ENCODE data around the gene CIAO2B. TPM values are rescaled to one million over a fixed set of nuclear protein-coding genes. Genes with fewer than 3 reads are reported as not detected.

The CIAO2B gene
- total and polyA plus RNA-seq, 4 donors, result 51.9 to 165 (median 105) TPM

GRCh38 chr16:66927918-66928649, 6.1 kb downstream of the CIAO2B start:
- intact Hi-C loops (cut with DNase I), result no loop called here
- no peak for ATAC-seq (ENCODE audit: low FRiP score)

GRCh38 chr16:66926961-66927436, 7.2 kb downstream of the CIAO2B start:
- Histone ChIP-seq H3K4me3 (ENCODE audit: low read length in 2 of 2) (no peak overlapping the region), H3K27ac (ENCODE audit: low read depth in 1 of 2, low read length in 2 of 2) (peak overlapping the region in 1 of 2 donors; percentile 75), H3K9me3 (ENCODE audit: control insufficient read depth, low read length) (no peaks in the 10 kb centered on the region), H3K36me3 (ENCODE audit: control insufficient read depth in 1 of 2, insufficient read depth in 2 of 2, low read length in 1 of 2) (no peaks in the 10 kb centered on the region), H3K4me1 (ENCODE audit: control insufficient read depth in 1 of 2, insufficient read depth in 2 of 2, low read length in 2 of 2) (no peaks in the 10 kb centered on the region), H3K27me3 (ENCODE audit: control insufficient read depth in 1 of 2, insufficient read depth in 2 of 2, low read length in 1 of 2) (no peaks in the 10 kb centered on the region)
- 14 to 25% methylated on average over 3 of the region's 3 CpGs for WGBS, 2 donors
- DNase-seq (peak in 1 of 2 donors; percentile 67), ATAC-seq (ENCODE audit: low FRiP score) (no peak)
- intact Hi-C loops (cut with DNase I), result no loop called here

More at GRCh38 chr16:66927918-66928649, 6.1 kb downstream of the CIAO2B start:
- WGBS, 2 donors, result 92 to 93% methylated on average over 8 of the region's 8 CpGs
- Histone ChIP-seq H3K9me3 (ENCODE audit: control insufficient read depth, low read length) (no peaks in the 10 kb centered on the region), H3K27ac (ENCODE audit: low read depth in 1 of 2, low read length in 2 of 2) (peak overlapping the region in 1 of 2 donors; percentile 7), H3K4me1 (ENCODE audit: control insufficient read depth in 1 of 2, insufficient read depth in 2 of 2, low read length in 2 of 2) (no peaks in the 10 kb centered on the region), H3K36me3 (ENCODE audit: control insufficient read depth in 1 of 2, insufficient read depth in 2 of 2, low read length in 1 of 2) (no peaks in the 10 kb centered on the region), H3K27me3 (ENCODE audit: control insufficient read depth in 1 of 2, insufficient read depth in 2 of 2, low read length in 1 of 2) (no peaks in the 10 kb centered on the region), H3K4me3 (ENCODE audit: low read length in 2 of 2) (no peak overlapping the region)
- DNase-seq, result no peak

- Histone ChIP-seq H3K27ac (ENCODE audit: low read depth in 1 of 2, low read length in 2 of 2) (peak overlapping the region in 1 of 2 donors; percentile 87), H3K27me3 (ENCODE audit: control insufficient read depth in 1 of 2, insufficient read depth in 2 of 2, low read length in 1 of 2) (no peaks in the 10 kb centered on the region), H3K4me3 (ENCODE audit: low read length in 2 of 2) (peak overlapping the region in 1 of 2 donors; percentile 80), H3K36me3 (ENCODE audit: control insufficient read depth in 1 of 2, insufficient read depth in 2 of 2, low read length in 1 of 2) (no peaks in the 10 kb centered on the region), H3K4me1 (ENCODE audit: control insufficient read depth in 1 of 2, insufficient read depth in 2 of 2, low read length in 2 of 2) (no peaks in the 10 kb centered on the region), H3K9me3 (ENCODE audit: control insufficient read depth, low read length) (no peaks in the 10 kb centered on the region)
- 16 to 24% methylated on average over 5 of the region's 5 CpGs for WGBS, 2 donors
- DNase-seq (peak; percentile 82 to 85), ATAC-seq (ENCODE audit: low FRiP score) (peak; percentile 51)
- intact Hi-C loops (cut with DNase I), result no loop called here
Observed at GRCh38 chr16:66926171-66926947, 7.8 kb downstream of the CIAO2B start.

GRCh38 chr16:66925322-66925840, 8.8 kb downstream of the CIAO2B start, which contains the start of gene RRAD:
Gene RRAD, minus strand, starts transcription at chr16:66925535. Its CDS starts 356 bp downstream, at chr16:66925179.
- DNase-seq (peak; percentile 88), ATAC-seq (ENCODE audit: low FRiP score) (peak; percentile 56)
- Histone ChIP-seq H3K36me3 (ENCODE audit: control insufficient read depth in 1 of 2, insufficient read depth in 2 of 2, low read length in 1 of 2) (no peaks in the 10 kb centered on the region), H3K27me3 (ENCODE audit: control insufficient read depth in 1 of 2, insufficient read depth in 2 of 2, low read length in 1 of 2) (no peaks in the 10 kb centered on the region), H3K9me3 (ENCODE audit: control insufficient read depth, low read length) (no peaks in the 10 kb centered on the region), H3K27ac (ENCODE audit: low read depth in 1 of 2, low read length in 2 of 2) (peak within 1 kb of the TSS; percentile 3 to 89), H3K4me1 (ENCODE audit: control insufficient read depth in 1 of 2, insufficient read depth in 2 of 2, low read length in 2 of 2) (no peaks in the 10 kb centered on the region), H3K4me3 (ENCODE audit: low read length in 2 of 2) (peak within 1 kb of the TSS; percentile 49 to 80)
- WGBS, 2 donors, result 1% methylated on average over 24 to 42 of the region's 42 CpGs
- intact Hi-C loops (cut with DNase I), result loop anchor here in 1 of 2 donors (2.0 kb wide), 1 partner anchor 27 kb away; no protein-coding TSS in a partner anchor

GRCh38 chr16:66924527-66925321, 9.5 kb downstream of the CIAO2B start:
- intact Hi-C loops (cut with DNase I), result loop anchor here in 1 of 2 donors (2.0 kb wide), 1 partner anchor 26 kb away; no protein-coding TSS in a partner anchor
- no peaks in the 10 kb centered on the region for H3K9me3 ChIP-seq (ENCODE audit: control insufficient read depth, low read length)
- peak overlapping the region; percentile 49 to 80 for H3K4me3 ChIP-seq (ENCODE audit: low read length in 2 of 2)
- 6 to 8% methylated on average over 59 to 72 of the region's 72 CpGs for WGBS, 2 donors
- ATAC-seq (ENCODE audit: low FRiP score), result peak; percentile 57
- H3K4me1 ChIP-seq (ENCODE audit: control insufficient read depth in 1 of 2, insufficient read depth in 2 of 2, low read length in 2 of 2), result no peaks in the 10 kb centered on the region
- peak in 1 of 2 donors; percentile 88 for DNase-seq
- H3K36me3 ChIP-seq (ENCODE audit: control insufficient read depth in 1 of 2, insufficient read depth in 2 of 2, low read length in 1 of 2), result no peaks in the 10 kb centered on the region
- no peaks in the 10 kb centered on the region for H3K27me3 ChIP-seq (ENCODE audit: control insufficient read depth in 1 of 2, insufficient read depth in 2 of 2, low read length in 1 of 2)
- H3K27ac ChIP-seq (ENCODE audit: low read depth in 1 of 2, low read length in 2 of 2), result peak overlapping the region; percentile 3 to 89

GRCh38 chr16:66923866-66924265, 10.3 kb downstream of the CIAO2B start:
- no peaks in the 10 kb centered on the region for H3K4me1 ChIP-seq (ENCODE audit: control insufficient read depth in 1 of 2, insufficient read depth in 2 of 2, low read length in 2 of 2)
- ATAC-seq (ENCODE audit: low FRiP score) (no peak), DNase-seq (no peak)
- H3K27me3 ChIP-seq (ENCODE audit: control insufficient read depth in 1 of 2, insufficient read depth in 2 of 2, low read length in 1 of 2), result no peaks in the 10 kb centered on the region
- no peaks in the 10 kb centered on the region for H3K9me3 ChIP-seq (ENCODE audit: control insufficient read depth, low read length)
- 18 to 36% methylated on average over 3 of the region's 3 CpGs for WGBS, 2 donors
- intact Hi-C loops (cut with DNase I), result loop anchor here (1.0 to 2.0 kb wide), 3 partner anchors 21 to 26 kb away; no protein-coding TSS in a partner anchor
- H3K27ac ChIP-seq (ENCODE audit: low read depth in 1 of 2, low read length in 2 of 2), result peak overlapping the region in 1 of 2 donors; percentile 72
- no peaks in the 10 kb centered on the region for H3K36me3 ChIP-seq (ENCODE audit: control insufficient read depth in 1 of 2, insufficient read depth in 2 of 2, low read length in 1 of 2)
- no peak overlapping the region for H3K4me3 ChIP-seq (ENCODE audit: low read length in 2 of 2)

- intact Hi-C loops (cut with DNase I), result loop anchor here (1.0 kb wide), 2 partner anchors 20 to 25 kb away; no protein-coding TSS in a partner anchor
- Histone ChIP-seq H3K4me3 (ENCODE audit: low read length in 2 of 2) (no peak overlapping the region), H3K4me1 (ENCODE audit: control insufficient read depth in 1 of 2, insufficient read depth in 2 of 2, low read length in 2 of 2) (no peaks in the 10 kb centered on the region), H3K36me3 (ENCODE audit: control insufficient read depth in 1 of 2, insufficient read depth in 2 of 2, low read length in 1 of 2) (no peaks in the 10 kb centered on the region), H3K9me3 (ENCODE audit: control insufficient read depth, low read length) (no peaks in the 10 kb centered on the region), H3K27ac (ENCODE audit: low read depth in 1 of 2, low read length in 2 of 2) (peak overlapping the region; percentile 62 to 72), H3K27me3 (ENCODE audit: control insufficient read depth in 1 of 2, insufficient read depth in 2 of 2, low read length in 1 of 2) (no peaks in the 10 kb centered on the region)
- 2 to 5% methylated on average over 18 of the region's 18 CpGs for WGBS, 2 donors
- ATAC-seq (ENCODE audit: low FRiP score) (peak; percentile 59), DNase-seq (peak; percentile 79 to 92)
Observed at GRCh38 chr16:66923247-66923731, 10.9 kb downstream of the CIAO2B start.

Measured in aorta (tissue), 5 donors.